IMR-90 (cell line): Measurements from ENCODE around the gene ADGRG3. TPM values are rescaled to one million over a fixed set of nuclear protein-coding genes. Genes with fewer than 3 reads are reported as not detected.

Experiments used
- ATAC-seq: fragments of 200-7000 bp; cut with Tn5 transposase; 2 replicates; pipeline ENCODE4 v1.9.1; 2020; ENCODE audit warnings: low read depth, mild to moderate bottlenecking, moderate library complexity
- BruUV-seq: library from RNA; stranded (reverse); fragments of 400-500 nt; replicated peaks from 2 replicates; lab custom pipeline; 2021; lab: Mats Ljungman, UMichigan
- CTCF ChIA-PET: fragments of 300-600 bp; formaldehyde crosslinking; extraction: SDS; loops from one replicate; lab custom pipeline; 2021; ENCODE audit warnings: antibody characterized with exemption; lab: Yijun Ruan, JAX
- POLR2A ChIA-PET: fragments of 300-600 bp; sonication (Branson Sonifier 250); formaldehyde crosslinking; loops from one replicate; lab custom pipeline; 2022; ENCODE audit warnings: antibody characterized with exemption; ENCODE audit not compliant: unreplicated experiment; lab: Charles Lee
- DNase-seq: peaks from one replicate; pipeline ENCODE4 v3.0.0; 2013
- H2AFZ ChIP-seq: replicated peaks from 2 replicates; pipeline ENCODE3; 2013; ENCODE audit warnings: low read length, mild to moderate bottlenecking; ENCODE audit not compliant: poor library complexity
- H2AK5ac ChIP-seq: 2 replicates; pipeline ENCODE4 v1.6.1; 2013; ENCODE audit warnings: low read depth, low read length, inconsistent platforms
- H2AK9ac ChIP-seq: replicated peaks from 2 replicates; pipeline ENCODE3; 2013; ENCODE audit warnings: mild to moderate bottlenecking, low read depth, low read length, moderate library complexity; ENCODE audit not compliant: poor library complexity
- H2BK120ac ChIP-seq: 2 replicates; pipeline ENCODE4 v1.6.1; 2013; ENCODE audit warnings: low read depth, low read length, inconsistent platforms
- H2BK15ac ChIP-seq: 3 replicates; pipeline ENCODE4 v1.6.1; 2013; ENCODE audit warnings: low read depth, low read length, inconsistent platforms
- H2BK20ac ChIP-seq: 2 replicates; pipeline ENCODE4 v1.6.1; 2013; ENCODE audit warnings: low read depth, mild to moderate bottlenecking, inconsistent platforms, low read length, moderate library complexity
- H2BK5ac ChIP-seq: 2 replicates; pipeline ENCODE4 v1.6.1; 2013; ENCODE audit warnings: mild to moderate bottlenecking, low read depth, low read length, inconsistent platforms; ENCODE audit not compliant: poor library complexity, severe bottlenecking
- H3K14ac ChIP-seq: replicated peaks from 2 replicates; pipeline ENCODE4 v1.6.1; 2013; ENCODE audit warnings: low read depth, low read length, inconsistent platforms
- H3K18ac ChIP-seq: 2 replicates; pipeline ENCODE4 v1.6.1; 2013; ENCODE audit warnings: low read depth, low read length, control low read depth
- H3K23ac ChIP-seq: 2 replicates; pipeline ENCODE4 v1.6.1; 2013; ENCODE audit warnings: low read depth, low read length, inconsistent platforms
- H3K27ac ChIP-seq: 2 replicates; pipeline ENCODE4 v1.5.1; 2013; ENCODE audit warnings: mild to moderate bottlenecking, control low read depth, low read length; ENCODE audit not compliant: insufficient read depth
- H3K27me3 ChIP-seq: 2 replicates; pipeline ENCODE4 v1.6.1; 2013; ENCODE audit warnings: low read length; ENCODE audit not compliant: control insufficient read depth, insufficient read depth
- H3K36me3 ChIP-seq: 2 replicates; pipeline ENCODE4 v1.6.1; 2013; ENCODE audit warnings: low read length, mixed read lengths; ENCODE audit not compliant: control insufficient read depth, insufficient read depth
- H3K4ac ChIP-seq: 2 replicates; pipeline ENCODE4 v1.6.1; 2013; ENCODE audit warnings: low read depth, low read length, inconsistent platforms
- H3K4me1 ChIP-seq: 2 replicates; pipeline ENCODE4 v1.6.1; 2013; ENCODE audit warnings: low read length, mixed read lengths; ENCODE audit not compliant: control insufficient read depth, insufficient read depth
- H3K4me2 ChIP-seq: 2 replicates; pipeline ENCODE4 v1.6.1; 2013; ENCODE audit warnings: low read depth, mild to moderate bottlenecking, control low read depth, low read length, moderate library complexity
- H3K4me3 ChIP-seq: 2 replicates; pipeline ENCODE4 v1.5.1; 2013; ENCODE audit warnings: low read depth, mild to moderate bottlenecking, control low read depth, low read length, moderate library complexity; ENCODE audit not compliant: insufficient read depth
- H3K56ac ChIP-seq: 2 replicates; pipeline ENCODE4 v1.6.1; 2013; ENCODE audit warnings: low read length, inconsistent platforms; ENCODE audit not compliant: insufficient read depth; ENCODE audit errors: extremely low read depth
- H3K79me1 ChIP-seq, 2 experiments: 2 replicates each; pipeline ENCODE4 v1.6.1; 2013; ENCODE audit warnings: low read length in 2 of 2, inconsistent platforms in 1 of 2, low read depth in 1 of 2
- H3K9ac ChIP-seq: 2 replicates; pipeline ENCODE4 v1.6.1; 2013; ENCODE audit warnings: low read depth, low read length, control low read depth
- H3K9me1 ChIP-seq: 2 replicates; pipeline ENCODE4 v1.6.1; 2013; ENCODE audit warnings: low read length, inconsistent platforms; ENCODE audit not compliant: insufficient read depth
- H3K9me3 ChIP-seq: 2 replicates; pipeline ENCODE4 v1.6.1; 2013; ENCODE audit warnings: low read length; ENCODE audit not compliant: control insufficient read depth, insufficient read depth
- H4K20me1 ChIP-seq: 2 replicates; pipeline ENCODE4 v1.6.1; 2013; ENCODE audit warnings: low read length, inconsistent platforms; ENCODE audit not compliant: insufficient read depth
- H4K5ac ChIP-seq: 2 replicates; pipeline ENCODE4 v1.6.1; 2013; ENCODE audit warnings: mild to moderate bottlenecking, low read depth, low read length, control low read depth
- H4K8ac ChIP-seq, 2 experiments: 2 replicates each; pipeline ENCODE4 v1.6.1; 2013; ENCODE audit warnings: low read depth in 2 of 2, low read length in 2 of 2, control low read depth in 1 of 2, inconsistent platforms in 1 of 2
- H4K91ac ChIP-seq: 2 replicates; pipeline ENCODE4 v1.6.1; 2013; ENCODE audit warnings: low read depth, low read length, inconsistent platforms; ENCODE audit not compliant: insufficient read depth
- CEBPB ChIP-seq: IDR thresholded peaks from 2 replicates; pipeline ENCODE4 v1.6.1; 2012; ENCODE audit warnings: low read depth, low read length, improper control_type of control experiment
- FOS ChIP-seq: fragments of 150-350 bp; IDR thresholded peaks from 2 replicates; pipeline ENCODE4 v1.6.1; 2016; ENCODE audit warnings: low read depth, low read length
- NFE2L2 ChIP-seq: fragments of 150-350 bp; IDR thresholded peaks from 2 replicates; pipeline ENCODE4 v1.6.1; 2016; ENCODE audit warnings: low read depth, mild to moderate bottlenecking, low read length
- RAD21 ChIP-seq: IDR thresholded peaks from 2 replicates; pipeline ENCODE4 v1.6.1; 2012; ENCODE audit warnings: low read length, improper control_type of control experiment
- RCOR1 ChIP-seq: IDR thresholded peaks from 2 replicates; pipeline ENCODE4 v1.6.1; 2012; ENCODE audit warnings: mild to moderate bottlenecking, low read length, improper control_type of control experiment; ENCODE audit not compliant: insufficient replicate concordance
- WGBS, 2 experiments: methylation state at CpG; one replicate each; pipeline versions ENCODE4 v1.1.5 to v1.1.7; 2013; ENCODE audit warnings: missing lambda C conversion rate in 2 of 2; ENCODE audit not compliant: insufficient read length in 1 of 2; ENCODE audit errors: extremely low coverage in 2 of 2; 5-methylcytosine and 5-hydroxymethylcytosine counted together
- dilution Hi-C: fragments of 300-500 bp; cut with HindIII; formaldehyde crosslinking; loops from one replicate; pipeline ENCODE4 v1.14.3; 2018; ENCODE audit warnings: low sequenced_read_pairs; ENCODE audit not compliant: unreplicated experiment
- in situ Hi-C: fragments of 300-500 bp; cut with MboI; formaldehyde crosslinking; loops from 3 replicates; pipeline ENCODE4 v1.14.3; 2019; ENCODE audit warnings: low sequenced_read_pairs, inconsistent platforms, mixed read lengths
- intact Hi-C: fragments of 100-400 bp; cut with micrococcal nuclease; formaldehyde crosslinking; loops from 2 replicates; pipeline ENCODE4 v1.10.0; 2022
- polyA plus RNA-seq, 3 experiments: library from polyadenylated mRNA; depleted of rRNA; stranded (reverse); fragments of >200 nt; gene quantifications; 2 replicates each; pipeline ENCODE4 v1.2.3, GENCODE V29; 2012; ENCODE audit warnings: low replicate concordance in 1 of 3
- total RNA-seq: library from RNA; depleted of rRNA; stranded (reverse); fragments of >200 nt; gene quantifications from 2 replicates; pipeline ENCODE4 v1.2.3, GENCODE V29; 2012

Gene ADGRG3
- total and polyA plus RNA-seq, 2 of the 4 experiments (the other 2 are of a cell fraction): not detected

- no peak for TF ChIP-seq FOS
Measured at GRCh38 chr16:57633383-57634064, 34.6 kb upstream of the ADGRG3 start (continued).

- ChIA-PET POLR2A (no interaction called here), CTCF (no interaction called here)
- DNase-seq (peak; percentile 54), ATAC-seq (peak; percentile 38)
- intact Hi-C loops (no loop called here), in situ Hi-C loops (no loop called here), dilution Hi-C loops (no loop called here)
- Histone ChIP-seq H2BK15ac (no peak overlapping the region), H3K9me3 (no peaks in the 10 kb centered on the region), H3K27me3 (peaks cover 11% of the 10 kb centered on the region; the same call in 1 of the 2 replicates), H2AFZ (peak overlapping the region; percentile 18), H2AK9ac (peak overlapping the region; percentile 45), H4K5ac (no peak overlapping the region), H3K9me1 (peaks cover 7% of the 10 kb centered on the region), H4K8ac (0 out of 4 replicates have a peak overlapping the region, but pooled peaks of 1 of the 2 experiments have one; percentile 44), H2BK120ac (peak overlapping the region; percentile 4; the same call in 1 of the 2 replicates), H4K91ac (peak overlapping the region; percentile 36), H2BK5ac (no peak overlapping the region), H3K14ac (no peak overlapping the region), H3K27ac (no peak overlapping the region; the same call in 1 of the 2 replicates), H3K4me3 (no peak overlapping the region), H3K18ac (no peak overlapping the region), H4K20me1 (no peaks in the 10 kb centered on the region), H3K36me3 (no peaks in the 10 kb centered on the region), H3K23ac (peak overlapping the region; percentile 60; the same call in 1 of the 2 replicates), H3K4ac (peak overlapping the region; percentile 81), H3K4me1 (peaks cover 10% of the 10 kb centered on the region; the same call in 1 of the 2 replicates), H3K9ac (no peak overlapping the region), H3K4me2 (no peak overlapping the region), H2AK5ac (peak overlapping the region; percentile 88), H3K56ac (no peak overlapping the region), H3K79me1 (no peaks in the 10 kb centered on the region), H2BK20ac (0 out of 2 replicates have a peak overlapping the region, but pooled peaks have one; percentile 78)
- no peak for TF ChIP-seq RAD21
- TF ChIP-seq NFE2L2: 0 out of 2 replicates have a peak, but pooled peaks have one; percentile 15
- TF ChIP-seq CEBPB: no peak
- TF ChIP-seq RCOR1: peak; percentile 46
- TF ChIP-seq FOS: peak; percentile 50; the same call in 1 of the 2 replicates
- no TSS peak for BruUV-seq
- 28% methylated on average over 3 of the region's 4 CpGs; no CpG with 5 or more reads in 1 of the 2 experiments for WGBS, 2 experiments
Measured at GRCh38 chr16:57634171-57634570, 33.9 kb upstream of the ADGRG3 start.
